Peyer's patch (tissue), 4 donors: ENCODE measurements around the gene EPHA5.

Experiments used
- CTCF ChIP-seq, 6 experiments: fragments of 450-650 bp in 4 of 6; fragments of 200-600 bp in 2 of 6; sonication (generic) in 1 of 6; IDR thresholded peaks; one replicate each; pipeline ENCODE4 v1.5.1; 2017 to 2019; ENCODE audit warnings: antibody characterized with exemption in 6 of 6, mild to moderate bottlenecking in 3 of 6, moderate library complexity in 1 of 6
- POLR2A ChIP-seq, 2 donors: fragments of 450-650 bp; IDR thresholded peaks; one replicate each; pipeline ENCODE4 v1.5.1; 2017; ENCODE audit warnings: antibody characterized with exemption in 2 of 2, mild to moderate bottlenecking in 2 of 2, moderate library complexity in 2 of 2

GRCh38 chr4:65399084-65399483 is 271.2 kb downstream of the EPHA5 start:
- TF ChIP-seq CTCF (IDR thresholded peaks at IDR 0.05) (no peak), POLR2A (IDR thresholded peaks at IDR 0.05) (no peak)
